Stimulated activated CD4-positive, alpha-beta T cell treated with anti-CD3 and anti-CD28 coated beads, Interleukin-1b, Interleukin-23, amount 100 ng/mL, for 1 hour (primary cell): ENCODE measurements around the gene NPHP4.

ENCODE experiments used
- DNase-seq, 2 donors: peaks; one replicate each; pipeline ENCODE4 v3.0.0-alpha.2; 2020; ENCODE audit warnings: low read depth in 2 of 2

Gene NPHP4

DNA sequence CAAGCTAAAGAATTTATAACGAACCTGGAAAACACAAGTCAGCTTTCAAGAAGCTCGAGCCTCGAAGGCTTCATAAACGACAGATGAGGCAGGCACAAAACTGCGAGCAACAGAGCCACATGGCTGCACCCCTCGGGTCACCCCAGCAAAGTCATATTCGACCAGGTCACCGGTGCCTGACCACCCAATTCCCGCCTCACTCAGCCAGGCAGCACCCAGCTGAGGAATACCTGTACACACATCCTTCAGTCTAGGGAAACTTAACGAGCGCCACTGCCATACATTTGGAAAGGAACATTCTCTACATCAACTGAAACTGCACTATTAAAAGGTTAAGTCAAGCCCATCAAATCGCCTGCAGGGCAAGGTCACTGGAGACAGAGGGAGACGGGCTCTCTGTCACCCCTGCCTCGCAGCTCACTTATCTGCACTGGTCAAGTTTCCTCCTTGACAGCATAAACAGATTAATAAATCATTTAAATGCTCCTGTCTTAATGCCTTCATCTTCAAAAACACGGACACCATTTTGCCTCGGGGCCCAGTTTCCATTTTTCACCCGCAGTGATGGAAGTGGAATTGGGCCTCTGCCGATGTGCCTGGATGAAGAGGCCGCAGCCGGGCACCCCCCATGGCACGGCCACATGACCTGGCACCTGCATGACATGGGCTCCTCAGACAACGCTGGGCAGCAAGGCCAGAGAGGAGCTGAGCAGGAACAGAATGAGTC is 20.6 kb downstream of the NPHP4 start:
- no peak for DNase-seq

DNA sequence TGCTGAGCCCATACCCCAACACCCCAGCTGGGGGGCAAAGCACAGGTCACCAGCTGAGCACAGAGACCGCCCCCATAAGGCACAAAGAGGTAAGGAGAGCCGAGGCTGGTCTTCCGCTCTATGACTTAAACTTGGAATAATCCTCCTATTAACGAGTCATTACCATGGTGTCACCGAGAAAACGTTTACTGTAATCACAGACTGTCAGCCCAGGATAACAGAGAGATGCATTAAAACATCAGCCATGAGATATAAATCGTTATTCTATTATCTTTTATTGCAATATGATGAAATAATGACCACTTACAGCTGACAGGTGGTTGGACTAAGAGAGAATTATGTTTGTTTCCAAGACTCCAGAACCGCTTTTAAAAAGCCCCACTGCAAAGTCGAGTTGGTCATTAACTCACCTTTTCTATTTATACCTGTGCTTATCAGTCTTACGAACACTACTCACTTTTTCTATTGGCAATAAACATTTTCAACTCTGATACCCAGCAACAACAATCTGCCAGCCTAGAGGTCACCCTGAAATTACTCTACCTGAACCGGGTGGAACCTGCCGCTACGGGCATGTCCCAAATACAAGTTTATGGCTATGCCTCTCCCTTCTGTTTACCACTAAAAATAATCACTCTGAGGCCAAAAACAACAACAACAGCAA is 21.5 kb downstream of the NPHP4 start:
- DNase-seq, result no peak

DNA sequence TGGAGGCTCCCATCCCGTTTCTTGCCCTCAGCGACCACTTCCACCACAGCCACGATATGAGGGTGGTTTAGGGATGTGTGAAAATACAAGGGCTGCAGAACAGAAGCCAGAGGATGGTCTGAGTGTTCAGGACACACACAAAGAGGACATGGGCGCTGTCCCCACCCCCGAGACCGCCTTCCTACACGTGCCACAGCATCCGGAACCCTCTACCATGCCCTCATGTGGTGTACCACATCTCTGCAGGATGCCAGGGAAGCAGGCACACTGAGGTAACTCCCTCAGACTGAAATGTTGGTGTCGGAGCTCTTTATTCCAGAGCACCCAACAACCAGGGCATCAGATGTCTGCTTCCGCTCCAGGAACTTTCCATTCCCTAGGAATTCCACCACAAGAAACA is 23.1 kb downstream of the NPHP4 start:
- DNase-seq, result no peak

DNA sequence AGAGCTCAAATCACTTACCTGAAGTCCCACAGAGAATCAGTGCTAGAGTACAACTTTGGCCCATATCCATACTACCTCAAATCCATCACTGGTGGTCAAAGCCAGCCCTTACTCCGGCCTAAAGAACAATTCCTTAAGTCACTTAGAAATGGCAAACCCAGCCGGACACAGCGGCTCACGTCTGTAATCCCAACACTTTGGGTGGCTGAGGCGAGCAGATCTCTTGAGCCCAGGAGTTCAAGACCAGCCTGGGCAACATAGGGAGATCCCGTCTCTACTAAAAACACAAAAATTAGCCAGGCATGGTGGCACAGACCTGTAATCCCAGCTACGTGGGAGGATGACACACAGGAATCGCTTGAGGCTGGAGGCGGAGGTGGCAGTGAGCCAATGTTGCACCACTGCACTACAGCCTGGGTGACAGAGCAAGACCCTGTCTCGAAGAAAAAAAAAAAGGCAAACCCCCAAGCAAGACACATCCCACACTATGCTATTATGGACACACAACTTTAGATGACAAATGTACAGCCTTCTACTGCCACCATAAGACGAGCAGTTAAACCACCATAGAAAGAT is 24.0 kb downstream of the NPHP4 start:
- DNase-seq, result no peak

DNA sequence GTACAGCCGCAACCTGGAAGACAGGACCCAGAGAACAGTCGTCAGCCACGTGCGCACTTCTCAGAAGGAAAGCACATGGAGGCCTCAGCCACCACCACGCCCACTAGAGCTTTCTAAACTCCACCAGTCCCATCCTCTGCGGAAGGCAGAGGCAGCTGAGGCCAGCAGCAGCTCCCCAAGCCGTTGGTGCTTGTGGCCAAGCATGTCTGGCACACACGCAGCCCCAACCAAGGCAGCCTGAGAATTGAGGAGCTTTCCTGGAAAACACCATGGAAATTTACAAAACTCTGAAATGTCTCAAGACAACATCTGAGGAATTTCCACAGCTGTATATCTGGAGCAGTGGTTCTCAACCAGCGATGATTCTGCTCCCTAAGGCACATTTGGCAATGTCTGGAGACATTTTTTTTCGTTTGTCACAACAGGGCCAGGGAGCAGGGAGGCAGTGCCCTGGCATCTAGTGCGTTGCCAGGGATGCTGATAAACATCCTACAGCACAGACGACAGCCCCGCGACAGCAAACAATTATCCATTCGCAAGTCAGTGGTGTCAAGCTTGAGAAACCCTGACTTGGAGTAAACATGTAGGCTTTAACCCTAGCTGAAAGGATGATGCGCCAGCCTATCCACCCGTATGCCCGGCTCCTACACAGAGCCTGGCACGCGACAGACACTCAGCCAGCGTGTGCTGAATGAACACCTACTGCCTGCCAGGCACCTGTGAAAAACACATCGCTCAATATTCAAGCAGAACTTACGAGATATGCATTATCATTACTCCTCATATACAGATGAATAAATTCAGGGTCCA is 24.7 kb downstream of the NPHP4 start:
- DNase-seq, result no peak

DNA sequence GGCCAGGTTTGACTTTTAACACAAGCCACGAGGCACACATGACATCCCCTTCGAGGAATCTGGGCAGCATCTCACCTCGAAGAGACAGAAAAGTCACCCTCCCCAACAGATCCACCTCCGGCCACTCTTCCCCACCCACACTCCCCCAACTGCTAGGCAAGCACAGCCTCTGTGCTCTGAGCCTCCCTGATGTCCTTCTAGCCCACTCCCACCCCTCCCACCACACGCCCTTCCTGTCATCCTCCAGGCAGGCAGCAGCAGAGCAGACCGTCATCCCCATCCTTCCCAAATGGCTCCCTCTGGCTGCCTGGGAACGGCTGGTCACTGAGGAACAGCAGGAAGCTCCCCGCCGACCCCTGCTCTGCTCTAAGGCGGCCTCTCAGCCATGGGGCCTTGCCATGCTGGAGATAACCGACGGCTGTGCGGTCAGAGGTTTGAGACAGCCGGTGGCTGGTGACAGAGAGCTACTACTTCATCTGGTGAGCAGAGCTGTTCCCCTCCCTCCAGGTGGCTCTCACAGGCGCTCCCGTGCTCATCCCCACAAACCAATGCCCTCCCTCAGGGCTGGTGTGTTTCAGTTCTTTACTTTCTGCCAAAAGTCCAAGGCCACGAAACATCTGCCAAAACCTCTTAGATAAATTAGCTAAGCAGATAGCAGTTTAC is 25.6 kb downstream of the NPHP4 start:
- DNase-seq, result no peak

DNA sequence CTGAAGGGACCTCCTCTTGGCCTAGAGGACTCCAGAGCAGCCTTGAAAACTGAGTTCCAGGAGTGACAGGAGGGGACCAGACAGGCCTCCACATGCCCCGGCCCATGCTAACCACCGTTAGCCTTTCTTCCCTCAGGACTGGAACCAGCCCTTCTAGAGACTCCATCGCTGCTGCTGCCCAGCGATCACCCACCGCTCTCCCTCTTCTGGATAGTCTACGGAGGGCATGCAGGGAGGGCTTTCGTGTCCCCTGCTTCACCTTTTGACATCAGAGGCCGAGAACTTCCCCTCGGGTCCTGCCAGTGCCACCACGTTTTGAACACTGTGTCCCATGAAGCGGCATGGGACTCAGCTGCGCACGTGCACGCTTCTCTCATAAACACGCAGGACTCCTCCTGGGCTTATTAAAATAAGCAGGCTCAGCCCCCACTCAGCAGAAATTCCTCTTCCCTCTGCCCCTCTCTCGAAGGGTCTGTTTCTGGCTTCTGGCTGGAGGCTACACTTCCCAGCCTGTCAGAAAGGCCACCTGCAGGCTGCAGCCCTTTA is 26.6 kb downstream of the NPHP4 start:
- no peak for DNase-seq

DNA sequence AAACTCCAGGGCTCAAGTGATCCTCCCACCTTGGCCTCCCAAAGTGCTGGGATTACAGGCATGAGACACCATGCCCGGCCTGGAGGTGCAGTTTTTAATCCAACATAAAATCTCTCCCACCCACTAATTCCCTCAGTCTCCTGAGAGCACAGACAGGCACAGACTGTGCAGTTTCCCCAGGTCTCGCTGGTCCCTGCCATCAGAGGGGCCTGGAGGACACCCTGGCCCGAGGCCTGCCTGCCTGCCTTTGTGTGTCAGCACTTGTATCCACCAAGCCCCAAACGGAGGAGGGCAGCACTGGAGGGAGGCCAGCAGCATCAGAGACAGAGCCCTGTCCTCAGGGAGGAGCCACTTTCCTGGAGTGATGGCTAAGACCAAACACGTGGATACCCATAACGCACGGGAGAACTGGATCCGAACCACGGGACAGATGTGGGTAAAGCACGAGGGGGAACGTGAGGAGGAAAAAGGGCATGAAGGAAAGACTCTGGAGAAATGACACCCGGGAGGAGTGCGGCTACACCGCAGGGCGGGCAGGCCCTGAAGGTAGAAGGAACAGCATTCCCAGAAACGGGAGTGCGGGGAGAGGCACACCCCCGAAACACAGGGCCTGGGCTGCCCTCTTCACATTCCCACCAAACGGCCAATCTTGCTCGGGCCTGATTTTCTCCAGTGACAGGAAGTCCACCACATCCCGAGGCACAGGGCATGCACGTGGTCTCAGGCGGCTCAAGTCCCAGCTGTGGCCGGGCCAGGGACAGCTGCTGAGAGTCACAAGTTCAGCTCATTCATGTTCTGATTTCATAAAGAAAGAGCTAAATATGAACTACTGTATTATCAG is 29.7 kb downstream of the NPHP4 start:
- DNase-seq, result no peak

DNA sequence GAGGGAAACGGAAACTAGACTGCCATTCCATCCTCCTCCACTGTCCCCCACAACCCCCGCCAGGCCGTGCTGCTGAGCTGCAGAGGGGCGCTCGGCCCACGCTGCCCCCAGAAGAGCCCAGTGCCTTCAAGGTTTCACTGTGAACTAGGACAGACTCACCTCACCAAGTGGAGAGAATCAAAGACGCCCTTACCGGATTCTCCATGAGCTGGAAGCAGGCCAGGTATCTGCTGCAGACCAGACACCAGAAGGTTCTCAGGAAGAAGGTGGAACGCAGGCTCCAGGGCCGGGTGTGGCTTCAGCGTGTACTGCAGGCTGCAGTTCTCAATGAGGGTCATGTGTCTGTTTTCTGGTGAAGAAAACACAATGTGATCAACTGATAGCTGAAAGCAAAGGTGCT is 30.6 kb downstream of the NPHP4 start:
- DNase-seq, result no peak

DNA sequence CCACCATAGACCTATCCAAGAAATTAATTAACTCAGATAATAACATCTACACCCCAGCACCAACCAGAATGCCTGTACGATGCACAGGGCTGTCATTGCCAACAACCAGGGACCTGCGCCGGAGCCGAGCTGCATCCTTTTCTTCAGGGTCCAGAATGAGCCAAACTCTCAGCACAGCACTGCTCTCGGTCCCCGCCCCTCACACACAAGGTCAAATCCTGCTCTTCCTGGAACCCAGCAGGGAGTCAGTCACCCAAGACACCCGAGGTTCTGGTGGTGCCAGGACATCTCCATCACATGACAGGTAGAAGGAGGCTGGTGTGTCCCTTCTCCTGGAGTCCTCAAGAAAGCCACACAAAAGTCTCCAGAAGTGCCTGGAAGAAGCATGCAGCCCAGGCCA is 31.9 kb downstream of the NPHP4 start:
- DNase-seq, result no peak

DNA sequence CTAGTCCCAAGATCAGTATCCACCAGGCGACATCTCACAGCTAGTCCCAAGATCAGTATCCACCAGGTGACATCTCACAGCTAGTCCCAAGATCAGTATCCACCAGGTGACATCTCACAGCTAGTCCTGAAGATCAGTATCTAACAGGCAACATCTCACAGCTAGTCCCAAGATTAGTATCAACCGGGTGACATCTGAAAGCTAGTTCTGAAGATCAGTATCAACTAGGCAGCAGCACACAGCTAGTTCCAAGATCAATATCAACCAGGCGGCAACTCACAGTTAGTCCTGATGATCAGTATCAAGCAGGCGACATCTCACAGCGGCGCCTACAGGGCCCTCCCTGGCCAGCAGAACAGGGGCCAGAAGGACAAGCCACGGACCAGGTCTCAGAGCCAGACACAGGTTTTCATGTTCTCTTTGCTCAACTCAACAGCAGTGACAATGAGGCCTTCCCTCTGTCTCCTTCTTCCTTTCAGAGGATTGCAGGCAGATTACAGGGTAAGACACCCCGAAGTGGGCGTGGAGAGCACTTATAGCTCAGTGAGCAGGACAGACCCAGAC is 32.5 kb downstream of the NPHP4 start:
- DNase-seq, result no peak

DNA sequence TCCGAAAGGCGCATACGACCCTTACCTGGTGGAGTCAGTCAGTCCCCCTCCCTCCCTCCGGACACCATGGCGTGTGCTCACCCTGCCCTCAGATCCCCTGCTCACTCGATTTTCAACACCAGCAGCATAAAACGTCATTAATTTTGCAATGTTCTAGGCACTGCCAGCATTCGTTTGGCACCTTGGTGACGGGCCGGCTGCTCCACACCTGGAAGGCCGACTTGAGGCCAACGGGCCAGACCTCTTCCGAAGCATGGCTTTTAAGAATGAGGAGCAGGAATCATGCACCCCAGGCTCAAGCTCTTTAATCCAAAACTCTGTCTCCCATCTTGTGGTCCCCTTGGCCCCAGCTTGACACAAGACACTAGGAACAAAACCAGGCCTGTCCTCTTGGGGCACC is 33.1 kb downstream of the NPHP4 start:
- DNase-seq, result no peak

DNA sequence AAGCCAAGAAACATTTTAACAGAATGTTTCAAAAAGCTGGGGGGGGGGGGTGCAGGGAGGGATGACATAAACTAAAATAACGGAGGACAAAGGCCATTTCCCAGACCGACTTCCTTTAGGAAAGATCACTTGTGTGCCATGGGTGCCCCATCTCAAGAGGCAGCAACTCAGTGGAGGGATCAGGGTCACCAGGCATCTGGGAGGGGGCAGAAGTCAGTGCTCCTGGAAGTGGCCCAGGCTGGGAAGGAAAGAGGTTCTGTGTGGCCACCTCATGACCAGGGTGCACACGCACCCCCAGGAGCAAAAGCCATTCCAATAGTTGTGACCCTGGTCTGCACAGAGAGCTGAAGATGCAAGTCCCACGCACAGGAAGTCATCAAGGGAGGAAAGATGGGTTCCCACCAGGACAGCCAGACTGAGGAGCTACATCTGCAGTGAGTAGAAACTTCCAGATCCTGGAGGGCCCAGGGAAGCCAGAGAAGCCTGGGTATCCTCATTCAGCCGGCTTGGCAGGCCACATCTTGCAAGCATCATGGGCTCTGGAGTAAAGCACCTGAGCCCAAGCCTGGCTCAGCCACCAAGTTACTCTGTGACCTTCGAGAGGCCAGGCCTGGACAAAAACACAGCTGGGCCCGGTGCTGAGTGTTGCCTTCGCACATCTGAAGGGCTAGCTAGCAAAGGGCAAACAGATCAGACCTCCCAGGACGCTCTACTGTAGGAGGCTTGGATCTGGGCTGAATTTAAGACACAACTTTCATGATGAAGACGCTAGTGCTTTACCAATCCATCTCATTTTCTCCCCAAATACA is 36.0 kb downstream of the NPHP4 start:
- no peak for DNase-seq

DNA sequence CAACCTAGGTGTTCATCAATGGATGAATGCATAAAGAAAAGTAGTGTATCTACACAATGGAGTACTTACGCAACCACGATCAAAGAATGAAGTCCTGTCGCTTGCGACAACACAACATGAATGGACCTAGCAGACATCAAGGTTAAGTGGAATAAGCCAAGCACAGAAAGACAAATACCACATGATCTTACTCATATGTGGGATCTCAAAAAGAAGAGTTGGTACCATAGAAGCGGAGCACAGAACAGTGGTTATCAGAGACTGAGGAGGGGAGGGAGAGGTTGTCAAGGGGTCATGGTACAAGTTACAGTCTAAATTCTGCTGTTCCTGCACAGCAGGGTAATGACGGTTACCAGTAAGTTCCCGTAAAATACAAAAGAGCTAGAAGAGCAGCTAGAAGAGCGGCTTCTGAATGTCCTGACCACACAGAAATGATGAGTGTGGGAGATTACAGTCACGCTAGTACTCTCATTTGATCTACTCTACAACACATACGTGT is 36.7 kb downstream of the NPHP4 start:
- DNase-seq, result no peak

DNA sequence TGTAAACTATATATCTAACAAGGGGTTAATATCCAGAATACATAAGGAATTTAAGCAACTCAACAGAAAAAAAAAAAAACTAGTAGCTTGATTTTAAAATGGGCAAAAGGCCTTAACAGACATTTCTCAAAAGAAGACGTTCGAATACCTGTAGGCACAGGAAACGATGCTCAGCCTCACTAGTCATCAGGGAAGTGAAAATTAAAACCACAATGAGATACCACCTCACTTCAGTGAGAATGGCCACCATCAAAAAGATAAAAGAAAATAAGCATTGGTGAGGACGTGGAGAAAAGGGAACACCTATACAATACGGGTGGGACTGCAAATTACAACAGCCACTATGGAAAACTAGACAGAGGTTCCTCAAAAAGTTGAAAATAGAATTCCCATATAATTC is 37.3 kb downstream of the NPHP4 start:
- DNase-seq, result no peak

DNA sequence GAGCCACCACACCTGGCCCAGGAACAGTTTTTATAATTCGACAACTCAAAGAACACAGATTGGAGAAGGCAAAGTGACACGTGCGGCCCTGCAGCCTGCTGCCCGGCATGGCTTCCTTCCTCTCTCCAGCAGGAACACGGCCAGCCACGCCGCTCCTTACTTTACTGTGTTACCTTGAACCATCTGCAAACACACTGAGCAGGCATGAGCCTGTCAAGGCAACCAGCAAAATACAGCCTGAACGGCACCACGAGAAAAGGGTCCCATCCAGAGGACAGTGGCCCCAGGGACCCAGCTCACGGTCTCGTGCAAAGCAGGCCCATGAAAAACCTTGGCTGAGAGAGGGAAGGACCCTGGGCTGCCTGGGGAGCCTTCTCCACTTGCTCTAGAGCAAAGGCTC is 38.8 kb downstream of the NPHP4 start:
- DNase-seq, result no peak

DNA sequence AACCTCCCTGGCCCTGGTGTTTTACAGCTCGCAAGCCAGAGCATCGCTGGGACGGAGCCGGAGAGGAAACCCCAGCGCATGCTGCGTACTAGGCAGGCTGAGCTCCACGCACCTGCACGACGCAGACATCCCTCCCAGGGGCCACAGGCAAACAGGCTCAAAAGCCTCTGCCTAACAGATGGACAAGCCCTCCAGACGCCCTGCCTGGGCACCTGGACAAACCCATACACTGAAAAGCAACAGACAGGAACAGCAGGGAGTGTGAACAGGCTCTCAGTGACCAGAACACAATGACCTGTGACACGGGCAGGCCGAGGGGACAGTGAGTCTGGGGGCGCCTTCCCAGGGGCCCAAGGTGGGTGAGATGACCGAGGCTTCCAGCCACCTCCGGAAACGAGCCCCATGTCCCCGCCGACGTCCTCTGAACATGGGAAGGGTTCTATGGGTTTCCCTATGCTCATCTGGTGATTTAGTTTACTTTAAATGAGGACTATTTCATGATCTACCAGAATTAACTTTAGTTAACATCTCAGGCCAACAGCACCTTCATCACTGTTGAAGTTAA is 40.3 kb downstream of the NPHP4 start:
- no peak for DNase-seq

DNA sequence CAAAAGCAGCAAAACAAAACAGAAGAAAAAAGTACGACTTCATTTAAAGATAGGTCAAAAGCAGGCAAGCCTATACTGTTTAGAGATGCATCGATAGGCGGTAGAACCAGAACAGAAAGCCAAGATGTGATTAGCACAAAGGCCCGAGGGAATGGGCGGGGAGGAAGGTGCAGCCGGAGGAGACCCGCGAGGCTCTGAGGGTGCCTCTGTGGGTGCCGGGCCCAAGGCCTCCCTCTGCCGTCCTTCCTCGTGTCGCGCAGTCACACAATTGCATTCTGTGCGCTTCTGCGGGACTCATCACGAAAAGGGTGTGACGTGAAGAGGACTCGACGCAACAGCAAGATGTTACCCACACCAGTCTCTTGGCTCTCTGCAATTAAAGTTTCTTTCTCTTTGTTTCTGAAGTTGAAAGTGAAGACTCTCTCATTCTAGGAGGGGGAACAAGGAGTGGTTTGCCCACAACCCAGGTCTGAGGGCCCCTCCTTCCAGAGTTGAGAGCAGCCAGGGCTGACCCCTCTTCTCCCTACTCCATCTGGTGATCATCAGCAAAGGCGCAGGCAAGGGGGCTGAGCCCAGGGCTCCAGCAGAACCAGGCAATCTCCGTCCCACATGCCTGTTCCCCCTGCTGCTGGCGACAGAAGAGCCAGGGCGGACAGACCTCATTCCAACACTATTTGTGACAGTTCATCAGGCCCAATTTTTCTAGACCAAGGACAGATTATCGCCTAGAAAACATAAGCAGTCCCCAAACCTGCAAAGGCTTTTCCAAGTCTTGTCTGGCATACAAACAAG is 41.0 kb downstream of the NPHP4 start:
- DNase-seq, result no peak
